Endothelial cell of umbilical vein (primary cell): ENCODE measurements around the gene PRKAB2. TPM values are rescaled to one million over a fixed set of nuclear protein-coding genes. Genes with fewer than 3 reads are reported as not detected.

ENCODE experiments used
- BruUV-seq: library from RNA; stranded (reverse); fragments of 400-500 nt; replicated peaks from 2 replicates; lab custom pipeline; 2021; lab: Mats Ljungman, UMichigan
- CTCF ChIA-PET: fragments of 300-600, 350-600 bp; sonication (Branson Sonifier 250); formaldehyde crosslinking; loops from one replicate; lab custom pipeline; 2021; ENCODE audit warnings: antibody characterized with exemption, inconsistent platforms; lab: Charles Lee
- POLR2A ChIA-PET: fragments of 300-600, 350-600 bp; sonication (Branson Sonifier 250); formaldehyde crosslinking; loops from one replicate; lab custom pipeline; 2021; ENCODE audit warnings: antibody characterized with exemption, inconsistent platforms; lab: Charles Lee
- DNase-seq: peaks from one replicate; pipeline ENCODE4 v3.0.0-alpha.2; 2011; ENCODE audit warnings: low read depth, low spot score
- FAIRE-seq: peaks from 2 replicates; lab custom pipeline; 2011; peaks lifted over from hg19 to GRCh38; lab: Jason Lieb, UNC
- H2AFZ ChIP-seq: 2 replicates; pipeline ENCODE4 v1.6.0; 2012; ENCODE audit warnings: low read depth, low read length, control low read depth, inconsistent platforms
- H3K27ac ChIP-seq: 2 replicates; pipeline ENCODE4 v1.5.1; 2011; ENCODE audit warnings: low read depth, mild to moderate bottlenecking, control low read depth, low read length, moderate library complexity; ENCODE audit not compliant: insufficient read depth
- H3K27me3 ChIP-seq, 2 experiments: 2 replicates each; pipeline versions ENCODE4 v1.6.0 to v1.6.1; 2011; ENCODE audit warnings: low read length in 2 of 2, mixed read lengths in 1 of 2; ENCODE audit not compliant: control insufficient read depth in 2 of 2, insufficient read depth in 2 of 2
- H3K36me3 ChIP-seq, 2 experiments: 2 replicates in 1 of 2; 3 replicates in 1 of 2; pipeline ENCODE4 v1.5.1; 2011; ENCODE audit warnings: low read length in 2 of 2, mild to moderate bottlenecking in 1 of 2, moderate library complexity in 1 of 2; ENCODE audit not compliant: control insufficient read depth in 2 of 2, insufficient read depth in 2 of 2; ENCODE audit errors: extremely low read depth in 1 of 2
- H3K4me1 ChIP-seq: 3 replicates; pipeline ENCODE4 v1.5.1; 2011; ENCODE audit warnings: mild to moderate bottlenecking, low read length; ENCODE audit not compliant: control insufficient read depth, insufficient read depth; ENCODE audit errors: extremely low read depth
- H3K4me2 ChIP-seq: 2 replicates; pipeline ENCODE4 v1.6.1; 2011; ENCODE audit warnings: low read length, control low read depth, mixed read lengths; ENCODE audit not compliant: insufficient read depth
- H3K4me3 ChIP-seq, 3 experiments: fragments of 200-600 bp in 1 of 3; sonication (generic), shearing (Covaris generic) in 1 of 3; replicated peaks in 1 of 3; 2 replicates each; pipeline ENCODE4 v1.5.1; 2011 to 2016; ENCODE audit warnings: control low read depth in 3 of 3, low read length in 3 of 3, mild to moderate bottlenecking in 2 of 3, inconsistent platforms in 1 of 3, low read depth in 1 of 3, moderate library complexity in 1 of 3; ENCODE audit not compliant: insufficient read depth in 1 of 3
- H3K79me2 ChIP-seq: 2 replicates; pipeline ENCODE4 v1.6.0; 2012; ENCODE audit warnings: low read length, inconsistent platforms; ENCODE audit not compliant: control insufficient read depth, insufficient read depth
- H3K9ac ChIP-seq: replicated peaks from 2 replicates; pipeline ENCODE3; 2011; ENCODE audit warnings: low read length, control low read depth; ENCODE audit not compliant: insufficient read depth; ENCODE audit errors: extremely low read depth
- H3K9me1 ChIP-seq: replicated peaks from 3 replicates; pipeline ENCODE4 v1.6.0; 2011; ENCODE audit warnings: mild to moderate bottlenecking, low read length; ENCODE audit not compliant: control insufficient read depth, insufficient read depth; ENCODE audit errors: extremely low read depth
- H3K9me3 ChIP-seq: replicated peaks from 2 replicates; pipeline ENCODE4 v1.5.1; 2012; ENCODE audit warnings: low read length, inconsistent platforms; ENCODE audit not compliant: control insufficient read depth, insufficient read depth
- H4K20me1 ChIP-seq: replicated peaks from 2 replicates; pipeline ENCODE3; 2011; ENCODE audit warnings: mild to moderate bottlenecking, low read length; ENCODE audit not compliant: control insufficient read depth, insufficient read depth; ENCODE audit errors: extremely low read depth
- EZH2 ChIP-seq: IDR thresholded peaks from 2 replicates; pipeline ENCODE4 v1.6.1; 2012; ENCODE audit warnings: borderline replicate concordance, low read depth, mild to moderate bottlenecking, moderate library complexity, low read length, inconsistent platforms; ENCODE audit not compliant: severe bottlenecking
- FOS ChIP-seq: IDR thresholded peaks from 2 replicates; pipeline ENCODE4 v1.6.1; 2011; ENCODE audit warnings: mild to moderate bottlenecking, low read length, moderate library complexity, borderline replicate concordance; ENCODE audit not compliant: insufficient read depth
- GATA2 ChIP-seq: IDR thresholded peaks from 2 replicates; pipeline ENCODE4 v1.7.0; 2011; ENCODE audit warnings: low read depth, mild to moderate bottlenecking, moderate library complexity, mixed read lengths, low read length; ENCODE audit not compliant: insufficient read length, insufficient read depth
- JUN ChIP-seq: IDR thresholded peaks from 2 replicates; pipeline ENCODE4 v1.6.1; 2011; ENCODE audit warnings: borderline replicate concordance, low read depth; ENCODE audit not compliant: insufficient read length, insufficient read depth
- MYC ChIP-seq: IDR thresholded peaks from one replicate; pipeline ENCODE4 v1.6.1; 2011; ENCODE audit warnings: mild to moderate bottlenecking, low read depth, low read length
- POLR2A ChIP-seq: IDR thresholded peaks from 2 replicates; pipeline ENCODE4 v1.6.1; 2012; ENCODE audit warnings: low read depth, mild to moderate bottlenecking, control low read depth, low read length
- POLR2AphosphoS5 ChIP-seq: IDR thresholded peaks from 2 replicates; pipeline ENCODE4 v1.6.1; 2012; ENCODE audit warnings: low read depth, mild to moderate bottlenecking, control low read depth, low read length, moderate library complexity; ENCODE audit not compliant: insufficient read depth
- dilution Hi-C: fragments of 300-500 bp; cut with MboI; formaldehyde crosslinking; loops from one replicate; pipeline ENCODE4 v1.15.0; 2019; ENCODE audit warnings: low sequenced_read_pairs; ENCODE audit not compliant: extremely low pct_ligation_motif_present
- intact Hi-C: fragments of 100-400 bp; cut with micrococcal nuclease; formaldehyde crosslinking; loops from one replicate; pipeline ENCODE4 v1.10.0; 2022
- polyA plus RNA-seq, 4 experiments: library from polyadenylated mRNA; depleted of rRNA in 3 of 4; stranded (reverse) in 3 of 4; unstranded in 1 of 4; fragments of >200 nt; gene quantifications; 2 replicates each; pipeline versions ENCODE4 v1.2.1 to v1.2.3, GENCODE V29; 2011 to 2012; ENCODE audit warnings: missing spikeins in 1 of 4
- total RNA-seq: library from RNA; stranded (reverse); gene quantifications from 2 replicates; pipeline ENCODE4 v1.2.3, GENCODE V29; 2021
- TF ChIP-seq, protein P1 (sequence below), 2 donors: IDR thresholded peaks; 1 replicate in 1 of 2; 2 replicates in 1 of 2; pipeline ENCODE4 v1.5.1; 2011; ENCODE audit warnings: low read length in 2 of 2, mild to moderate bottlenecking in 2 of 2, moderate library complexity in 2 of 2, control low read depth in 1 of 2, inconsistent platforms in 1 of 2, low read depth in 1 of 2; ENCODE audit not compliant: insufficient read depth in 1 of 2; ENCODE audit errors: extremely low read depth in 1 of 2
- TF ChIP-seq, protein P2 (sequence below): IDR thresholded peaks from 2 replicates; pipeline ENCODE4 v1.6.1; 2011; ENCODE audit not compliant: insufficient read depth, insufficient read length

The PRKAB2 gene
- total and polyA plus RNA-seq, 2 donors (not counting 3 experiments of a cell fraction or from before 2014, with no cell fraction given): 6.2 to 7.4 TPM

DNA sequence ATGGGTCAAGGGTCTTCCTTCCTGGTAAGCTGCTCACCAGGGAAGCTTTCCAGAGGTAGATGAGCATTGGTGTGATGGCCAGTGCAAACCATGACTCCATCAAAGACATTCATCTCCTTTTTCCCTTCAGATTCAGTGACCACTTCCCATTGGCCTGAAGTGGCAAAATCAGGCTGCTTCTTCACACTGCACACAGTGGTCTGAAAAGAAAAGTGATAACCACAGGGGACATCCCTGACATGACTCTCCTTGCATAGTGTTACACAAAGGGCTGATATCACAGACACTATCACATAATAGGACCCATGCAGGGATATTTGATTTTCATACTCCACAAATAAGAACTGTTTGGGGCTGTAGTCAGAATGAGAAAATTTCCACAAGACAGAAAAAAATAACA lies 41.0 kb upstream of the PRKAB2 start:
- CTCF ChIA-PET: interaction anchor here (1.4 kb wide), 1 partner anchor 29 kb away, joined by 3 read pairs; the partner anchor contains the start of gene CHD1L
- no TSS peak for BruUV-seq

More for the DNA sequence above, 41.0 kb upstream of the PRKAB2 start:
- FAIRE-seq (no peak), DNase-seq (no peak)
- POLR2A ChIA-PET: no interaction called here
- Histone ChIP-seq H3K79me2 (no peaks in the 10 kb centered on the region), H3K27me3 (no peaks in the 10 kb centered on the region), H3K9me1 (no peaks in the 10 kb centered on the region), H4K20me1 (no peaks in the 10 kb centered on the region), H3K9me3 (no peaks in the 10 kb centered on the region), H3K27ac (no peak overlapping the region), H3K4me2 (no peak overlapping the region), H3K36me3 (no peaks in the 10 kb centered on the region), H2AFZ (no peak overlapping the region), H3K4me1 (no peaks in the 10 kb centered on the region), H3K4me3 (no peak overlapping the region), H3K9ac (no peak overlapping the region)
- dilution Hi-C loops (no loop called here), intact Hi-C loops (no loop called here)
- TF ChIP-seq POLR2AphosphoS5 (no peak), JUN (no peak), FOS (no peak), GATA2 (no peak), POLR2A (no peak), EZH2 (no peak), MYC (no peak)
- TF ChIP-seq, protein P1, sequence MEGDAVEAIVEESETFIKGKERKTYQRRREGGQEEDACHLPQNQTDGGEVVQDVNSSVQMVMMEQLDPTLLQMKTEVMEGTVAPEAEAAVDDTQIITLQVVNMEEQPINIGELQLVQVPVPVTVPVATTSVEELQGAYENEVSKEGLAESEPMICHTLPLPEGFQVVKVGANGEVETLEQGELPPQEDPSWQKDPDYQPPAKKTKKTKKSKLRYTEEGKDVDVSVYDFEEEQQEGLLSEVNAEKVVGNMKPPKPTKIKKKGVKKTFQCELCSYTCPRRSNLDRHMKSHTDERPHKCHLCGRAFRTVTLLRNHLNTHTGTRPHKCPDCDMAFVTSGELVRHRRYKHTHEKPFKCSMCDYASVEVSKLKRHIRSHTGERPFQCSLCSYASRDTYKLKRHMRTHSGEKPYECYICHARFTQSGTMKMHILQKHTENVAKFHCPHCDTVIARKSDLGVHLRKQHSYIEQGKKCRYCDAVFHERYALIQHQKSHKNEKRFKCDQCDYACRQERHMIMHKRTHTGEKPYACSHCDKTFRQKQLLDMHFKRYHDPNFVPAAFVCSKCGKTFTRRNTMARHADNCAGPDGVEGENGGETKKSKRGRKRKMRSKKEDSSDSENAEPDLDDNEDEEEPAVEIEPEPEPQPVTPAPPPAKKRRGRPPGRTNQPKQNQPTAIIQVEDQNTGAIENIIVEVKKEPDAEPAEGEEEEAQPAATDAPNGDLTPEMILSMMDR (IDR thresholded peaks at IDR 0.05; ENCODE audit: extremely low read depth in 1 of 2, insufficient read depth in 1 of 2, low read depth in 1 of 2, low read length in 2 of 2): no peak
- TF ChIP-seq, protein P2, sequence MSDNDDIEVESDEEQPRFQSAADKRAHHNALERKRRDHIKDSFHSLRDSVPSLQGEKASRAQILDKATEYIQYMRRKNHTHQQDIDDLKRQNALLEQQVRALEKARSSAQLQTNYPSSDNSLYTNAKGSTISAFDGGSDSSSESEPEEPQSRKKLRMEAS: no peak
